ENCODE results near the gene MMAB. TPM values are rescaled to one million over a fixed set of nuclear protein-coding genes. Genes with fewer than 3 reads are reported as not detected.

The MMAB gene
- total RNA-seq, 1 experiment from 2014 or later = 34.9 TPM

- TF ChIP-seq SIN3A (IDR thresholded peaks at IDR 0.05; ENCODE audit: low read depth) = no peak
- no peak for TF ChIP-seq JUND (IDR thresholded peaks at IDR 0.05)
- no peak for TF ChIP-seq ZNF274 (IDR thresholded peaks at IDR 0.05; ENCODE audit: low read depth, low read length)
- TF ChIP-seq EZH2 (IDR thresholded peaks at IDR 0.05) = no peak
- TF ChIP-seq FOSL1 (IDR thresholded peaks at IDR 0.05; ENCODE audit: low read depth) = no peak
- TF ChIP-seq CEBPB (IDR thresholded peaks at IDR 0.05; ENCODE audit: low read depth) = no peak
- TF ChIP-seq SP1 (IDR thresholded peaks at IDR 0.05; ENCODE audit: low read depth) = no peak
- TF ChIP-seq ZFX (IDR thresholded peaks at IDR 0.05) = no peak
- TF ChIP-seq CTCF (IDR thresholded peaks at IDR 0.05 in 2 of 3, conservative IDR thresholded peaks at IDR 0.05 in 1 of 3; ENCODE audit: borderline replicate concordance in 1 of 3, insufficient read depth in 1 of 3, low read depth in 2 of 3, low read length in 2 of 3) = no peak
- TF ChIP-seq REST (IDR thresholded peaks at IDR 0.05; ENCODE audit: low read depth) = no peak
- no peak for TF ChIP-seq SRF (IDR thresholded peaks at IDR 0.05; ENCODE audit: low read depth)
- TF ChIP-seq ELF1 (IDR thresholded peaks at IDR 0.05; ENCODE audit: borderline replicate concordance, low read depth) = no peak
- TF ChIP-seq ZBTB33 (IDR thresholded peaks at IDR 0.05; ENCODE audit: extremely low read depth, insufficient replicate concordance, low read length) = no peak
- no peak for TF ChIP-seq ATF3 (IDR thresholded peaks at IDR 0.05)
- no peak for TF ChIP-seq POLR2A (IDR thresholded peaks at IDR 0.05; ENCODE audit: borderline replicate concordance, extremely low read depth, insufficient read depth, insufficient read length)
- TF ChIP-seq MAX (IDR thresholded peaks at IDR 0.05) = no peak
- no peak for TF ChIP-seq RAD21 (IDR thresholded peaks at IDR 0.05; ENCODE audit: low read depth)
- no peak for TF ChIP-seq EGR1 (IDR thresholded peaks at IDR 0.05; ENCODE audit: low read depth)
- DNase-seq (ENCODE audit: low read depth, low spot score) (no peak), ATAC-seq (no peak)
- ChIA-PET RAD21 (ENCODE audit: low non-redundant PET in 1 of 2, low total read pairs in 2 of 2, uncharacterized antibody in 2 of 2, unreplicated experiment in 2 of 2) (no interaction called here), CTCF (interaction anchor here (1.0 kb wide), 1 partner anchor 10 kb away, joined by 3 read pairs; no protein-coding TSS in a partner anchor), POLR2A (no interaction called here)
- no peaks in the 10 kb centered on the region for H3K4me1 ChIP-seq (ENCODE audit: control insufficient read depth in 1 of 2, insufficient read depth in 2 of 2, low read length in 2 of 2)
- intact Hi-C loops (cut with micrococcal nuclease) = no loop called here
- H3K4me3 ChIP-seq (replicated peaks in 1 of 2; ENCODE audit: low read depth in 1 of 2, low read length in 2 of 2) = no peak overlapping the region
- no TSS peak for BruUV-seq (replicated peaks)
- no peak overlapping the region for H3K27ac ChIP-seq (ENCODE audit: low read depth, low read length)
- no peak overlapping the region for H2AFZ ChIP-seq (ENCODE audit: low read depth, low read length, poor library complexity, severe bottlenecking)
- H3K9me2 ChIP-seq (ENCODE audit: insufficient read depth) = no peaks in the 10 kb centered on the region
- H4K20me1 ChIP-seq (ENCODE audit: insufficient read depth) = no peaks in the 10 kb centered on the region
- no peaks in the 10 kb centered on the region for H3K9me3 ChIP-seq (ENCODE audit: control insufficient read depth in 1 of 2, insufficient read depth in 1 of 2, low read depth in 1 of 2, low read length in 2 of 2)
- no peak overlapping the region for H3K4me2 ChIP-seq (ENCODE audit: low read length)
- H3K79me2 ChIP-seq (ENCODE audit: insufficient read depth, low read length) = no peaks in the 10 kb centered on the region
- H3K9ac ChIP-seq (ENCODE audit: low read length) = no peak overlapping the region
- no peaks in the 10 kb centered on the region for H3K36me3 ChIP-seq (ENCODE audit: control insufficient read depth in 1 of 2, insufficient read depth in 2 of 2, low read length in 2 of 2)
- H3K27me3 ChIP-seq (ENCODE audit: insufficient read depth, low read length) = peaks cover 4% of the 10 kb centered on the region; the same call in 1 of the 2 replicates
Observed at GRCh38 chr12:109608270-109608669, 35.0 kb upstream of the MMAB start.
